ENCODE results near the gene ITGA8.
"Not testable (repeated sequence)": the region's sequence is repeated elsewhere in the genome, so short reads cannot be mapped to it uniquely, and the experiment has no call there.

Gene ITGA8

GRCh38 chr10:15719899-15720634, at the start of gene ITGA8:
Gene ITGA8, minus strand, starts transcription at chr10:15719922. Its CDS starts 151 bp downstream, at chr10:15719771.
- DNase-seq, result no peak

- no peak for DNase-seq
Measured at GRCh38 chr10:15764892-15765454, 45.3 kb upstream of the ITGA8 start.

GRCh38 chr10:15763006-15763405, 43.3 kb upstream of the ITGA8 start:
- no peak for DNase-seq

GRCh38 chr10:15762239-15762638, 42.5 kb upstream of the ITGA8 start:
- DNase-seq, result not testable (repeated sequence)

GRCh38 chr10:15761224-15761623, 41.5 kb upstream of the ITGA8 start:
- DNase-seq, result not testable (repeated sequence)

GRCh38 chr10:15760681-15761080, 41.0 kb upstream of the ITGA8 start:
- DNase-seq, result no peak

GRCh38 chr10:15759265-15759664, 39.5 kb upstream of the ITGA8 start:
- DNase-seq, result no peak

- no peak for DNase-seq
Measured at GRCh38 chr10:15758618-15759017, 38.9 kb upstream of the ITGA8 start.

GRCh38 chr10:15754937-15755336, 35.2 kb upstream of the ITGA8 start:
- DNase-seq, result no peak

- no peak for DNase-seq
Measured at GRCh38 chr10:15751046-15751445, 31.3 kb upstream of the ITGA8 start.

GRCh38 chr10:15748126-15748525, 28.4 kb upstream of the ITGA8 start:
- DNase-seq, result no peak

GRCh38 chr10:15747632-15748031, 27.9 kb upstream of the ITGA8 start:
- DNase-seq, result no peak

- DNase-seq, result no peak
Measured at GRCh38 chr10:15745751-15746150, 26.0 kb upstream of the ITGA8 start.

GRCh38 chr10:15744217-15744865, 24.6 kb upstream of the ITGA8 start:
- peak; percentile 49 for DNase-seq

GRCh38 chr10:15743443-15743842, 23.7 kb upstream of the ITGA8 start:
- DNase-seq, result no peak

GRCh38 chr10:15742836-15743235, 23.1 kb upstream of the ITGA8 start:
- no peak for DNase-seq

GRCh38 chr10:15742102-15742501, 22.4 kb upstream of the ITGA8 start:
- DNase-seq, result no peak

- no peak for DNase-seq
Measured at GRCh38 chr10:15741581-15741980, 21.9 kb upstream of the ITGA8 start.

GRCh38 chr10:15740261-15740660, 20.5 kb upstream of the ITGA8 start:
- no peak for DNase-seq

GRCh38 chr10:15739254-15739970, 19.7 kb upstream of the ITGA8 start:
- no peak for DNase-seq

GRCh38 chr10:15738270-15738925, 18.7 kb upstream of the ITGA8 start:
- no peak for DNase-seq

- peak; percentile 14 for DNase-seq
Measured at GRCh38 chr10:15737656-15738055, 17.9 kb upstream of the ITGA8 start.

GRCh38 chr10:15735763-15736162, 16.0 kb upstream of the ITGA8 start:
- no peak for DNase-seq
